C1 segment of cervical spinal cord (tissue), 14 donors: ENCODE measurements around the gene ATP6V1B1.
"Not testable (repeated sequence)": the region's sequence is repeated elsewhere in the genome, so short reads cannot be mapped to it uniquely, and the experiment has no call there.

Source experiments
- DNase-seq, 14 donors: peaks; one replicate each; lab custom pipeline; 2025; lab: John Stamatoyannopoulos, UW

The ATP6V1B1 gene

DNA sequence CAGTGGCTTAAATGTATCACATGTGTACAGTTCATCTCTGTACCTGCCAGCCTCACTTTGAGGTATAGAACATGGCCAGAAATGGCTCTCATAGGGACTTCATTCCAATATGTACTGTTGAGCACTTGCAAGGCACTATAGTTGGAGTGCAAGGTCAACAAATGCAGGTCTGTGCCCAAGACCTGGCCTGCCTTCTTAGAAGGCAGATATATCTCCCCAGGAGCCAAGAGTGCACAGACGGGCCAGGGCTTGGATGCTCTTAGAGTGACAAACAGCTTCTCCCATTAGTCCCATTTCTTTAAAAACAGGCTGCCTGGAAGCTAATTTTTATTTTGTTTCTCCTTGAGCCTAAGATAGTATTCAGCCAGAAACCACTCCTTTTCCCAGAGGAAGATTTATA is 51.7 kb downstream of the ATP6V1B1 start:
- no peak for DNase-seq

DNA sequence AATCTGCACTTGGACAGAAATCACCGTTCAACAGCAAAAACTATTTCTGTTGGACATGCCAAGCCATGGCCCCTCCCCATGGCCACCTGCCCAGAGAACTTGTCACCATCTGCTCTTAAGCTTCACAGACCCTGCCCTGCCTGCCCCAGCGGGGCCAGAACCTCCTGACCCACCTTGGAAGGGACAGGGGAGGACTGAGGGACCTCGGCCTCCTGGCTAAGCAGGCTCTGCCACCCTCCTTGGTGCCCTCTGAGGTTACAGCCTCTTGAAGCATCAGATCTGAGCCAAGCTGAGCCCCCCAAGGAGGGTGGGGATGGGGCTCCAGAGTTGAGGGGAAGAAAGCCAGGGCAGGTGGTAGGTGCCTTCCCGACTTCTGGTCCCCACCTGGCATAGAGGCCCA is 52.5 kb downstream of the ATP6V1B1 start:
- no peak for DNase-seq

DNA sequence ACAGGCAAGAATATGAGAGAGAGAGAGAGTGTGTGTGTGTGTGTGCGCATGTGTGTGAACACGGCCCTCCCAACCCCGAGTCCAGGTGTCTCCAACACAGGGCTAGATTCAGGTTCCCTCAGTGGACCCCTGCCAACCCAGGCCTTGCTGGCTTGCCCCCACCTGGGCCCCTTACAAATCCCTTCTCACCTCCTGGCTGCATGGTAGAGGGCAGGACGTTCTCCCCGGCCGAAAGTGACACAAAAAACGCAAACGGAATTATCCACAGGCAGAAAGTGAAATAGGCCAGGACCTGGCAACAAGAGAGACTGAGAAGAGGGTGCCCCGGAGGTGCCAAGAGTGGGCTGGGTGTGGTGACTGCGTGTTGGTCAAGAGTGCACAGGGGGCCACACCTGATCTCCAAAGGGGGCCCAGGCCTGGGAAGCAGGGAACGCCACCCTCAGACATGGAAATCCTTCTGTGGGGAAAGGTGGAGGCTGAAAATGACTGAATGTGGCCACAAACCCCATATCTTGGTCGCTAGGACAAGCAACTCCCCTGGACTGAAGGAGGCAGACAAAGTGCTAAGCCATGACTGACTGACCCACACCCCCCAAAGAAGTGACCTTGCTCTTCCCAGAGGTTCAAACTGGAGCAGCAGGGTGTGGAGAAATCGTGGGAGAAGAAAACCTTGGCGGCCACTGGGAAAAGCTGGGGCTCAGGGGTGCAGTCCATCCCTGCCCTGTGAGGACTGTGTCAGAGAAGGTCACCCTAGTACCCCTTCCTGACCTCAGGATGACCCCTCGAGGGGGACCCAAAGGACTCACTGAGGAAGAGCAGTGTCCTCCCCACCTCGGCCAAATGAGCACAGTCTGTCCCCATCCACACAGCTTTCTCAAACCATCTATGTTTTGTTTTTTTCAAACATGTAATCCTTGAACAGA is 53.3 kb downstream of the ATP6V1B1 start:
- DNase-seq, result no peak

DNA sequence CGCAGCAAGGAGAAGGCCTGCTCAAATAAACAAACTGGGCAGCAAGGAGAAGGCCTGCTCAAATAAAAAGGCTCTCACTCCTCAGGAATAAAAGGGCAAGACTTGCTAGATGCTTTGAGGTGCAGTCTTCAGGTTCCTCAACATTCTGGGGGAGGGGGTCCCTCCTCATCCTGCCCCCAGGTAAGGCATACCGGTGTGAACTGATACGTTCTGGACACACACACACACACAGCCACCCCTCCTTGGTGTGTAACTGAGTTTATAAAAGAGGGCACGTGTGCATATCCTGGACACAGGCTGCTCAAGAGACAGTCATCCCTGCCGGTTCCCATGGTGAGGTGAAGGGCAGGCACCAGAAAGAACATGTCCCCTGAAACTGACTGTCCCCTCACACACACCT is 54.5 kb downstream of the ATP6V1B1 start:
- no peak for DNase-seq

DNA sequence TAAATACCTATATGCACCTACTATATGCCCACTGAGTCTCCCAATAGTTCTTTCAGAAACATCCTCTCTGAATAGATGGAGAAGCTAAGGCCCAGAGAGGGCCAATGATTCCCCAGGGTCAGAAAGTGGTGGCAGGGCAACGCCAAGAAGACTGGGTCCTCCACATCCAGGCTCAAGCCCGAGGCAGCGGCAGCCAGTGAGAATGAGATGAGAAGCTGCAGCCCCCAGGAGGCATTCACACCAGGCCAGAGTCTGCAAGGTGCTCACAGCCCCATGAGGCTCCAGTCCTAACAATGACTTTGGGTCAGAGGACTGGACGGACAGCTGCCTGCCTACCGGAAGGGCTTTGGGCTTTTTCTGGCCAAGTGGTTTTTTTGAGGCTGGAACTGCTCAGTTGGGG is 55.4 kb downstream of the ATP6V1B1 start:
- no peak for DNase-seq

DNA sequence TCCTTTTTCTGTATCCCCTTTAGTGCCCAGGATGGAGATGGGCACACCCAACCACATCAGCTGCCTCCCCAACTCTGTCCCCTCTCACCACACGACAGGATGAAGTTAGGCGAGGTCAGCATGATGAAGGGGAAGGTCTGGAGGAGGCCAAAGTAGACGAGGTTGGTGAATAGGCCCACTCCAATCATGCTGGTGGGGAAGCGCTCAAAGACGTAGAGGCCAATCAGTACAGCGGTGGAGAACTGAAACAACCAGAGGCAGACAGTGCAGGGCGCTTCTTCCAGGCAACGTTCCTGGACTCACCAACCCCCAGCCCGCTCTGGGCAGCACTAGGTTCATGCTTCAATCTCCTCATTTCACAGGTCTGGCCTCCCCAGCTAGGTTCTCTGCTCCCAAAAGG is 56.0 kb downstream of the ATP6V1B1 start:
- no peak for DNase-seq

DNA sequence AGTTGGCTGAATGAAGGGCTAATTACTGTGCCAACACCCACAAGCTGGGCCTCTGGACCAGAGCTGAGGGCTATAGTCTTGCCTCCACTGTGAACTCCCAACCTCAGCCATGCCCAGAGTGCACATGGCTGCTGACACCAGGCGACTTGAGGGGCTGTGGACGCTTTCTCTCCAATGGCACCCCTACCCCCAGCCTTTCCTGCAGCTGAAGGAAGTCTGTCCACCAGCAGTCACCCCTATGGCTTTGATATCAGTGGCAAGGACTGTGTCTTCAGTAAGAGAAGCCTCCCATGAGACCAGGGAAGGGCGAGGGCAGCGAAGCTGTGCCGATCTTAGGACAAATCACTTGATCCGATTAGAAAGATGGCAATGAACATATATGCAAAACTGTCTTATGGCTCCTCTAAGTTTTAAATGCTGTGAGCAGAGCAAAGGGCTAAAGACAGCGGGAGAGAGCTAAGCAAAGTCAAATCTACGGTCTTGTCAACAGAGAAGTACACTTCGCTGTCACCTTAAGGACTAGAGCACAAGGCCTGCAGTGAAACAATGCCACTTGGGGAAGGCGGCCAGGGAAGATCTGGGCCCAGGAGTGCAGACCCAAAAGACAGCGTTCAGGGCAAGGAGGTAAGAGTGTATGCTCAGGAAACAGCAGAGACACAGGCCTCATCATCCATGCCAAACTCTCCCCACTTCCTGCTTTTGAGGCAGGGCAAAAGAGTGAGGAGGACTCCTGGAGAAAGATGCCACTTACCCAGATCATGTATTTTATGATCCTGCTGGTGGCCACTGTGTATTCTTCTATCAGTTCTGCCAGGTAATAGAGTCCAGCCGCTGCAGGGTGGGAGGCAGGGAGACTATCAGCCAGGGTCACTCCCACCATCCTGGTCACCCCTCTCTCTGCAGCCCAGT is 57.5 kb downstream of the ATP6V1B1 start:
- no peak for DNase-seq

DNA sequence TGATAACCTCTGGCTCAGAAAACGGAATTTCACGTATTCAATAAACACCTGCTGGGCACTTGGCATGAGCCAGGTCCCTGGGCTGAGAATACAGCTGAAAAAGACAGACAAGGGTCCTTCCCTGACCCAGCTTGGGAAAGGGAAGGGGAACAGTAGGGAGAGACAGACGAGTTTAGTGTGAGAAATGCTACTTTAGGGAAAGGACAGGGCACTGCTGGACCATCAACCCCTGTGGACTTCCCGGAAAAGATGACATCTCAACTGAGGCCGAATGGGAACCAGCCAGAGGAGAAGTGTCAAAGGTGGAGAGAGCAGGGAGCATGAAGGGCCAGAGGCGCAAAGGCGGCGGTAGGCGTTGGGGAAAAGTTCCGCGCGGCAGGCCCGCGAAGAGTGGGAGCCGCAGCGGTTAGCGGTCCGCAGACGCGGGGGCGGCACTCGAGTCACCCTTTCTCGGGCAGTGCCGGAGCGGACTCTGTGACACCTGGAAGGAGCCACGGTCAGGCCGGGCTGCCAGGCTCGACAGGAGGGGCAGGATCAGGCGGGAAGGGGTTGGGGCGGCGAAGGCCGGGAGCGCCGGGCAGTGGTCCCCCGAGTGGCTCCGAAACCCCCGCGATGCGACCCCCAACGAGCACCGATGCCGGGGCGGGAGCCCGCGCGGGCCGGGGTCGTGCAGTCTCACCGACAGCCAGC is 58.5 kb downstream of the ATP6V1B1 start:
- DNase-seq, result peak in 2 of 14 donors; percentile 37 to 42

DNA sequence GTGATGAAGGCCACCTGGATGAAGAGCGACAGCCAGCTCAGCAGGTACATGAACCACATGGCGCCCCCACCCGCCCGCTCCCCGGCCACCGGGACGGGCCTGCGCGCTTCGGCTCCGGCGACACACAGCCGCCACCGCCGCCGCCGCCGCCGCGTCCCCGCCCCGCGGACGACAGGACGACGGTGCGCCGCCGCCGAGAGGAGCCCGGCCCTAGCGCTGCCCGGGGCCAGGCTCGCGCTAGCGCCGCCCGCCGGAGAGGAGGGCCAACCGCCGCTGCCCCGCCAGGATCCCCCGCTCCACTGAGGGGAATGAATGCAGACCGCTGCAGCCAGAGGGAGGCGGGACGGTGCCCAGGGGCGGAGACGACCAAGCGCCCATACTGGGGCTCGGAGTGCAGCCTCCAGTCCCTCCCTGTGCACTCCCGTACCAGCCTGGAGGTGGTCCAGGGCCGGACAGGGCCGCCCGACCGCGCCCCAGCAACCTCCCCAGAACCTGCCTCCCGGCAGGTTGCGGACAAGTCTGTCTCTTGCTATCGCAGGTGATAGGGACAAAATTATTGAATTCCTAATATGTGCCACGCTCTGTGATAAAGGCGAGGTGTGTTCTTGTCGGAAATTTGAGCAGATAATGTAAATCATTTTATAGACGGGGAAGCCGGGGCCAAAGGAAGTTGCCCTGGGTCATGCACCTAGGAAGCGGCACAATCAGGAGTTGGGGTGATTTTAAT is 59.2 kb downstream of the ATP6V1B1 start, which contains the start of gene TEX261:
TSS of gene TEX261 (minus strand) at position 175 of the 727 bp plus-strand sequence. CDS start at position 59, 116 bp downstream.
- peak in 13 of 14 donors; percentile 47 to 91 (median 76) for DNase-seq

DNA sequence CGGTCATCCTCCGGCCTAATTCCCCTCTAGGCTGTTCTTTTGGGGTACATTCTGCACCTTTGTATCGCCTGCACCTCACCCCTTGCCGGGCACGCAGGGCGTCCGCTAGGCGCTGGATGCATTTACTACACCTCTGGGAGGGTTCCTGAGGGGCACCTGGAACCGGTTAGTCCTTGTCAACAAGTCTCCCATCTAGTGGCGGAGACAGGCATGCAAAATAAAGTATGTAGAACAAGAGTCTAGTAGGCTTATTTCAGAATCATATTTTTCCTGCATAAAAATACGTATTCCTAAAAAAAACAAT is 59.7 kb downstream of the ATP6V1B1 start:
- peak in 2 of 14 donors; percentile 21 to 71 for DNase-seq

DNA sequence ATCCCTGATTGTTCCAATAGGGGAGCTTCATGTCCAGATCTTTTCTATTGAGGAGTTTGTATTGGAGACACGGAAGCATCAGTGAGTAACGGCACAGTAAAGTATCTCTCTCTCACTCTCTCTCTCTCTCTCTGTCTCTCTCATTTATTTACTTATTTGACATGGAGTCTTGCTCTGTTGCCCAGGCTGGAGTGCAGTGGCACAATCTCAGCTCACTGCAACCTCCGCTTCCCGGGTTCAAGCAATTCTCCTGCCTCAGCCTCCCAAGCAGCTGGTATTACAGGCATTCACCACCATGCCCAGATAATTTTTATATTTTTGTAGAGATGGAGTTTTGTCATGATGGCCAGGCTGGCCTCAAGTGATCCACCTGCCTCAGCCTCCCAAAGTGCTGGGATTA is 63.2 kb downstream of the ATP6V1B1 start:
- DNase-seq, result not testable (repeated sequence)

DNA sequence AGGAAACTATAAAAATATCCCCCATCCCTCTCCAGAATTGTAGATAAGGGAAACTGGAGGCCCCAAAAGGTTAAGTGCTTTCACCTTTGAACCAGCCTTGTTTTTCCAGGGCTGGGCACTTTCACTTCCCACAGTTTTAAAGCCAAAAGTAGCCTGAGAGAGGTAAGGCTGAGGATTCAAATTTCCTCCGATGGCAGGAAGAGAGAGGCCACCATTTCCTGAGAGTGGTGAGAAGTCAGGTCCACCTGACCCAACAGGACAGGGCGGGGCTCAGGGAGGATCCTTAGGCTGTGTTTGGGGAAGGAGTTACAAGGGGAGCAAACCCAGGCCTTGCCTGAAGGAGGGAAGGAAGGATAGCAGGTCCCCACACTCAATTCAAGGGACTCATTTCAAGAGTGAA is 63.7 kb downstream of the ATP6V1B1 start:
- no peak for DNase-seq

DNA sequence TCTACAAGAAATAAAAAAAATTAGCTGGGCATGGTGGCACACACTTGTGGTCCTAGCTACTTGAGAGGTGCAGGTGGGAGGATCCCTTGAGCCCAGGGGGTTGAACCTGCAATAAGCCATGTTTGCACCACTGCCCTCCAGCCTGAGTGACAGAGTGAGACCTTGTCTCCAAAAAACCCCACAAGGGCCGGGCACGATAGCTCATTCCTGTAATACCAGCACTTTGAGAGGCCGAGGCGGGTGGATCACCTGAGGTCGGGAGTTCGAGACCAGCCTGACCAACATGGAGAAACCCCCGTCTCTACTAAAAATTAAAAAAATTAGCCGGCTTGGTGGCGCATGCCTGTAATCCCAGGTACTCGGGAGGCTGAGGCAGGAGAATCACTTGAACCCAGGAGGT is 64.2 kb downstream of the ATP6V1B1 start:
- not testable (repeated sequence) for DNase-seq

DNA sequence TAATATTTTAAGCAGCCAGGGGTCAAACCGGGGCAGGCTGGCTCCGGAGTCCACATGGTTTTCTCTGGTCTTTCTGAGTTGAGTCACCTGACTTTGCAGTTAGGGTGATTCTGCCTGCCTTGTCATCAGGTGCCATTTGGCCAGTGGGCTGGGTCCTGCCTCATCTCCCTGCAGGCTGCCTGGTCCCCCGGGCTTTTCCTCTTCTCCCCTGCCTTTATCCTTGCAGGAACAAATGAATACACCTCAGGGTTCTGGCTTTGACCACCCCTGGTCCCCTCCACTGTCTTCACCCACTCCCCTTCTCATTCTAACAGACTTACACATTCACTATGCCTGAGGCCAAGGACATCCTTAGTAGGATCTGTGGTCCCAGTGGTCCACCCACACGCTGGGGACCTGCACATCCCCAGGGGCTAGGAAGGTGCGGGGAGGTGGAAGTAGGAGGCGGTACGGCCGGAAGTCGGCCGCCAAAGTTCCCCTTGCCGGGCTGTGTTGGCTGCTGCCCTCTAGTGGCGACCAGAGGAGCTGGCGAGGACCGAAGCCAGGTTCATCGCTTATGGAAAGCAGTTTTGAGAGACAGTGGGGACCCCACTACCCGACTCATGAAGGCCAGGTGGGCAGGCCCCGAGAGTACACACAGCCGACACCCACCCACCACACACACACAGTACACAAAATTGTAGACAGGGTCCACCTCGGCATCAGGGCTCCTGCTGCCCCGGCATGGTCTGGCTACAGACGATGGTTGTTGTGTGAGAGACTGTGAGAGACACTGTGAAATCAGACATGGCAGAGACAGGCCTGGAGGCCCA is 65.3 kb downstream of the ATP6V1B1 start:
- peak in 9 of 14 donors; percentile 12 to 58 (median 40) for DNase-seq

DNA sequence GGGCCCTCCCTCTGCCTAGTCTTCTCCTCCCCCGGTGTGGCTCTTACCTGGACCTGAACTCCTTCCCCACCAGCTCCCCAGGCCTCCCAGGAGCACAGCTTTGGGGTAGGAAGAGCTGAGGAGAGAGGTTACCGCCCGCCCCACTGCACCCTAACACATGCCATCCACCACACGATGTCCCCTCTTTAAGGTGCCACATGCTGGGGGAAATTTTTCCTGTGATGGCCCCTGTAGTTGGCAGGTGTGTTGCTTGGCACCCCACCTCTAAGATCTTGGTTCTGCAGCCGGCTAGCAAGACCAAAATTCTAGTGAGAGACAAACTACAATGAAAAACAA is 65.9 kb downstream of the ATP6V1B1 start:
- DNase-seq, result no peak

DNA sequence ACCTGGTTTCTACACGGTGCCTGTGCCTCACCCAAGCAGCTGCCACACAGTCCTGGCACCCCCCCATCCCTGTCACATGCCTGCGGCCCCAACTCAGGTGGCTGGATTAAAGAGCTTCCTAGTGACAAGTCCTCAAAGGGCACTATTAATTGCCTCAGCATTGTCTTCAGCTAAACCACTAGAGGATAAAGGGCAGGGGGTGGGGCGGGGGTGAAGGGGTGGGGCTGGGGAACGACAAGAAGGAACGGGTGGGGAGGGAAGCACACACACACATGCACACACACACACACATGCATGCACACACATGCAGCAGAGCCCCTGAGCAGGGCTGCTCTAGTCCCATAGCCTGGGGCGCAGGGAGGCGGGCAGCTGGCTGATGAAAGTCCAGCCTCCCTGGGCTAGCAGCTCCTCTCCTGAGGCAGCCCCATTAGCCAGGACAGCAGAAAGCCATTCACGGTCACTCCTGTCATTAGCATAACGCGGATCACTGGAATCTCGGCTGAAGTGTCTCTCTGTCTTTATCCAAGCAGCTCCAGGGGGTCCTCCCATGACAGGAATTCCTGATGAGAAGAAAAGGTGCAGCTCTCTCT is 66.4 kb downstream of the ATP6V1B1 start:
- DNase-seq, result no peak

DNA sequence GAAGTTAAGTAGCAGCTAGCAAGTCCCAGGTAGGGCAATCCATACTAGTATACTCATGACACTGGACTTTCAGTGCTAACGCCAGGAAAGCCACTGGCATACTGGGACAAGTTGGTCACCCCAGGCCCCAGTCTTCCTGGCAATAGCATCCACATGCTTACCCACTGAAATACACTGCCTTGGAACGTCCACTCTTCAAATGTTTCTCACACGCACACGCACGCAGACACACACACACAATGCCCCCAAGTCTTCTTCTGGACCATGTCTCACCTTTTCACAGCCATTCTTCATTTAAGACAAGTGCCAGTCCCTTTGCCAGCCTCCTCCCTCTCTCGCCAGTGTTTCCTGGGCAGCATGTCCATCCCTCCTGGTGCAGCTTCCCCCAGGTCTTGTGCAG is 67.7 kb downstream of the ATP6V1B1 start:
- no peak for DNase-seq

DNA sequence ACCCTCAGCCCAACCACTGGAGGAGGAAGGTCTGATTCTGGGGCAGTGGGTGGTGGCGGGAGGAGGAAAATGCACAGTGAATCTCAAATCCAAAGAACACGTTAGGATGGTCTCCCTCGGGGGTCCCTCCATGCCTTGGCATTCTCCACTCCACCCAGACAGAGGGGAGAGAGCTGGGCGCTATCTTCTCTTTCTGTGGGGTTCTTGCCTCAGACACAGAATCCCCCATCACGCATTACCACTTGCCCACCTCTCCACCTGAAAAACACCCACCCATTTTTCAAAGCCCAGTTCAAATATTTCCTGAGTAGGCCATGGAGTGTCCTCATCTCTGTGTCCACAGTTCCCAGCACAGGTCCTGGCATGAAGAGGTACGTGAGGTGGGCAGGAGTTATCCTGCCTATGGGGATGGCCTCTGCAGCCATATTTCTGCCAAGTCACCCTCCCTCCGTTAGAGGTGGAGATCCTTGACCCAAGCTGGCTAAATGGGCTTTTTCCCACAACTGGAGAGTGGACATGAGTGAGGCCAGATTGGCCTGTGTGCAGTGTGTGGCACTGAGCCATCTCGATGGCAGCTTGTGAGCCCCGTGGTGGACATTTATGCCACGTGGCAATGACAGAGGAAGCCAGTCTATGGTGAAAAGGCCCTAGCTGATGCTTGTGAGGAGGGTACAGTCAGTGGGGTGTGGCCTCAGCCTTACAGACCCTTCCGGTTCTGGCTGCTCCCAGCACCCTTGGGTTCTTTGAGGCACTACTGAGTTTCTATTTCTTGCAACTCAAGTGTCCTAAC is 68.5 kb downstream of the ATP6V1B1 start:
- DNase-seq, result no peak

DNA sequence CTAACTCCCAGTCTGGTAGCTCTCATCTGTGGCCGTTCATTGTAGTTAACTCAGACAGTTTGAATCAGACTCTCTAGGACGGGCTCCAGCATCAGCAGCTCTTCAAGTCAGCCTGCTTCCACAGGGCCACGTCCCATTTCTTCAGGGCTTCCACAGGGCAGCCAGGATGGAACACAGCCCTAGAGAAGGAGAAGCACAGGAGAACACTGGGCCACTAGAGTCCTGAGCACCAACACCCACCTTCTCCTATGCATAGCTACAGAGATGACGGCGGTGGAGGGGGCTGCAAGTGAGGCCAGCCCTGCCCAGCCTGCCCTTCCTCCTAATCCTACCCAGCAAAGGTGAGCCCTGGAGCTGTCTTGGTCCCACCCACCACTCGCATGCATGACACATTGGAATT is 69.2 kb downstream of the ATP6V1B1 start:
- no peak for DNase-seq
